OCI-LY7 (cell line): ENCODE data around the gene LTV1. TPM values are rescaled to one million over a fixed set of nuclear protein-coding genes. Genes with fewer than 3 reads are reported as not detected.

Source experiments
- BruUV-seq: library from RNA; stranded (reverse); fragments of 400-500 nt; replicated peaks from 2 replicates; lab custom pipeline; 2021; lab: Mats Ljungman, UMichigan
- CTCF ChIA-PET: fragments of 300-600 bp; sonication (Branson Sonifier 250); formaldehyde crosslinking; loops from one replicate; lab custom pipeline; 2022; ENCODE audit warnings: antibody characterized with exemption; ENCODE audit not compliant: unreplicated experiment; lab: Charles Lee
- POLR2A ChIA-PET: fragments of 300-600 bp; sonication (Branson Sonifier 250); formaldehyde crosslinking; loops from one replicate; lab custom pipeline; 2022; ENCODE audit warnings: antibody characterized with exemption; lab: Charles Lee
- DNase-seq: peaks from one replicate; pipeline ENCODE4 v3.0.0-alpha.2; 2015; ENCODE audit warnings: low spot score
- H2AFZ ChIP-seq: fragments of 200-600 bp; sonication (generic), shearing (Covaris generic); 2 replicates; pipeline ENCODE4 v1.6.1; 2014; ENCODE audit warnings: mild to moderate bottlenecking, antibody characterized with exemption, low read length, moderate library complexity
- H3K27ac ChIP-seq: fragments of 200-600 bp; sonication (generic); 2 replicates; pipeline ENCODE4 v1.5.1; 2014; ENCODE audit warnings: mixed run types, low read depth, mild to moderate bottlenecking, moderate library complexity, low read length, inconsistent platforms; ENCODE audit not compliant: poor library complexity, severe bottlenecking
- H3K36me3 ChIP-seq: fragments of 200-600 bp; sonication (generic); 2 replicates; pipeline ENCODE4 v1.6.1; 2014; ENCODE audit warnings: mild to moderate bottlenecking, antibody characterized with exemption, low read length, moderate library complexity, mixed read lengths; ENCODE audit not compliant: insufficient read depth
- H3K4me1 ChIP-seq: fragments of 200-600 bp; sonication (generic); 2 replicates; pipeline ENCODE4 v1.5.1; 2014; ENCODE audit warnings: mild to moderate bottlenecking, low read length; ENCODE audit not compliant: insufficient read depth, poor library complexity, severe bottlenecking
- H3K4me2 ChIP-seq: fragments of 200-600 bp; sonication (generic); 2 replicates; pipeline ENCODE4 v1.6.1; 2014; ENCODE audit warnings: mild to moderate bottlenecking, low read length
- H3K4me3 ChIP-seq: fragments of 200-600 bp; sonication (generic); 2 replicates; pipeline ENCODE4 v1.5.1; 2014; ENCODE audit warnings: mild to moderate bottlenecking, low read depth, low read length; ENCODE audit not compliant: poor library complexity, severe bottlenecking
- H3K79me2 ChIP-seq: fragments of 200-600 bp; sonication (generic); 2 replicates; pipeline ENCODE4 v1.6.1; 2016; ENCODE audit warnings: low read depth, mild to moderate bottlenecking, low read length, moderate library complexity, mixed read lengths; ENCODE audit not compliant: insufficient read depth
- H3K9me2 ChIP-seq: fragments of 200-600 bp; sonication (generic); 2 replicates; pipeline ENCODE4 v1.6.1; 2016; ENCODE audit warnings: mild to moderate bottlenecking, low read length, mixed read lengths; ENCODE audit not compliant: insufficient read depth
- H3K9me3 ChIP-seq: fragments of 200-600 bp; sonication (generic); 2 replicates; pipeline ENCODE4 v1.6.1; 2014; ENCODE audit warnings: mild to moderate bottlenecking, mixed run types, low read length, mixed read lengths
- H4K20me1 ChIP-seq: fragments of 200-600 bp; sonication (generic); 2 replicates; pipeline ENCODE4 v1.6.1; 2014; ENCODE audit warnings: mild to moderate bottlenecking, antibody characterized with exemption, low read length, moderate library complexity, mixed read lengths; ENCODE audit not compliant: insufficient read depth
- EZH2phosphoT487 ChIP-seq: fragments of 200-600 bp; sonication (generic); IDR thresholded peaks from 2 replicates; pipeline ENCODE4 v1.6.1; 2018; ENCODE audit warnings: low read depth, borderline replicate concordance, mild to moderate bottlenecking, mixed run types, antibody characterized with exemption, low read length, moderate library complexity, mixed read lengths
- intact Hi-C: fragments of 100-400 bp; cut with micrococcal nuclease; formaldehyde crosslinking; loops from one replicate; pipeline ENCODE4 v1.10.0; 2022; ENCODE audit not compliant: unreplicated experiment
- total RNA-seq, 2 experiments: library from RNA; depleted of rRNA in 1 of 2; stranded (reverse); fragments of >200 nt in 1 of 2; shearing (Covaris generic) in 1 of 2; gene quantifications; 2 replicates each; pipeline ENCODE4 v1.2.3, GENCODE V29; 2014 to 2022
- TF ChIP-seq, protein P1 (sequence below): fragments of 200-600 bp; sonication (generic); conservative IDR thresholded peaks from 2 replicates; pipeline ENCODE4 v1.5.1; 2014; ENCODE audit warnings: mild to moderate bottlenecking, antibody characterized with exemption, low read length, moderate library complexity, mixed read lengths

LTV1 gene
- total RNA-seq, 2 experiments from 2014 or later, result 25.6 to 37.3 TPM

DNA sequence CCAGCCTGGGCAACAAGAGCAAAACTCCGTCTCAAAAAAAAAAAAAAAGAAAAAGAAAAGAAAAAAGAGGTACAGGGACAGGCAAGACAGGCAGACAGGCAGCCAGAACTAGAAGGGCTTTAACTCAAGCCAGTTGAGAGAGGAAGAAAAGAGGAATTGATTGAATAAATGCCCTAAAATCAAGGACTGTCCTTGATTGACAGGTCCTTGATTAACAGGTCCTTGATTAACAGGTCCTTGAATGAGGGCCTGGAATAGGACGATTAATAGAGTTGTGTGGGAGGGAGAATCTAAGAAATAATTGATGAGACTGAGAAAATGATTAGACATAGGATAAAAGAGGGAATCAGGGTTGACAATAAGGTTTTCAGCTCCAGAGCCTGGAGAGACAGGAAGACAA lies 57.2 kb downstream of the LTV1 start:
- Histone ChIP-seq H3K4me2 (no peak overlapping the region), H3K36me3 (no peaks in the 10 kb centered on the region), H4K20me1 (no peaks in the 10 kb centered on the region), H3K9me3 (no peaks in the 10 kb centered on the region), H3K9me2 (no peaks in the 10 kb centered on the region), H3K79me2 (no peaks in the 10 kb centered on the region), H3K27ac (no peak overlapping the region), H2AFZ (no peak overlapping the region), H3K4me3 (no peak overlapping the region), H3K4me1 (no peaks in the 10 kb centered on the region)
- TF ChIP-seq, protein P1, sequence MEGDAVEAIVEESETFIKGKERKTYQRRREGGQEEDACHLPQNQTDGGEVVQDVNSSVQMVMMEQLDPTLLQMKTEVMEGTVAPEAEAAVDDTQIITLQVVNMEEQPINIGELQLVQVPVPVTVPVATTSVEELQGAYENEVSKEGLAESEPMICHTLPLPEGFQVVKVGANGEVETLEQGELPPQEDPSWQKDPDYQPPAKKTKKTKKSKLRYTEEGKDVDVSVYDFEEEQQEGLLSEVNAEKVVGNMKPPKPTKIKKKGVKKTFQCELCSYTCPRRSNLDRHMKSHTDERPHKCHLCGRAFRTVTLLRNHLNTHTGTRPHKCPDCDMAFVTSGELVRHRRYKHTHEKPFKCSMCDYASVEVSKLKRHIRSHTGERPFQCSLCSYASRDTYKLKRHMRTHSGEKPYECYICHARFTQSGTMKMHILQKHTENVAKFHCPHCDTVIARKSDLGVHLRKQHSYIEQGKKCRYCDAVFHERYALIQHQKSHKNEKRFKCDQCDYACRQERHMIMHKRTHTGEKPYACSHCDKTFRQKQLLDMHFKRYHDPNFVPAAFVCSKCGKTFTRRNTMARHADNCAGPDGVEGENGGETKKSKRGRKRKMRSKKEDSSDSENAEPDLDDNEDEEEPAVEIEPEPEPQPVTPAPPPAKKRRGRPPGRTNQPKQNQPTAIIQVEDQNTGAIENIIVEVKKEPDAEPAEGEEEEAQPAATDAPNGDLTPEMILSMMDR, result no peak
- TF ChIP-seq EZH2phosphoT487, result no peak
- CTCF ChIA-PET, result no interaction called here
- POLR2A ChIA-PET, result no interaction called here
- no TSS peak for BruUV-seq
- no peak for DNase-seq
- intact Hi-C loops, result no loop called here

DNA sequence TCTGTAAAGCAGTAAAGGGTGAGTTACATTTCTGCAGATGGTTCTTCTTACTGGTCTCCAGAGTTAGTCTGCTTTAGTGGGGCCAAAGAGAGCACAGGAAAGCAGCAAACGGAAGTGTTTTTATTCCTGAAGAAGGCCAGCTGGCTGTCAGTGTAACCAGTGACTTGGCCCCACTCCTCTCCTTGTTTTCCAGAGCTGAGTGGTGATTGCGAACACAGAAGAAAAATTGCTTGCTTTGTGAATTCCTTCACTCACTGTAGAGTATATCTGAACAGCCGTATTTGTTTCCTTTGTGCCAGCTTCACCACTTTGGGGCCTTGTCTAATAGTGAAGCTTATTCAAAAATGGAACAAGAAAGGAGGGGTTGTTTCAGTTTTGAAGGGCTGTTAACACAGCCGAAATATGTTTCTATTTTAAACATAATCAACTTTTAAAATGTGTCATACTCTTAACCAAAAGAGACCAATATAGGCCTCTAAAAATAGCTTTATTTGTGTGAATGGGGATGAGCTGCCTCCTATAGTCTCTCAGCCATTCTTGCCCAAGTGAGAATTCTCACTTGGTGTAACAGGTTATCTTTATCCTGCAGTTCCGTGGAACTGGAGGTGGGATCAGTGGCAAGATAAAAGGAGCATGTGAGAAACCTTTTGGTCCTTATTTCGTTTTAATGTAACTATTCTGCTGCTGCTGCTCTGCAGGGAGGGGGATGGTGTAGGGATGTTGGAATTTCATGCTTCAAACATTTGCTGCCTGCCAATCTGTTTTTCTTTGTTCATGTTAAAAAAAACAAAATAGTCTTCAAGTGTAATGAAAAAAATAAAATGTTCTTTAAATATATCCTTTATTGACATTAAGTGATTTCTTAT lies 59.0 kb downstream of the LTV1 start:
- TF ChIP-seq, protein P1, result no peak
- TF ChIP-seq EZH2phosphoT487, result no peak
- no peak overlapping the region for H3K4me3 ChIP-seq
- ChIA-PET CTCF (no interaction called here), POLR2A (no interaction called here)
- H3K9me3 ChIP-seq, result no peaks in the 10 kb centered on the region
- H2AFZ ChIP-seq, result no peak overlapping the region
- no peaks in the 10 kb centered on the region for H3K9me2 ChIP-seq
- no peaks in the 10 kb centered on the region for H4K20me1 ChIP-seq
- H3K4me1 ChIP-seq, result no peaks in the 10 kb centered on the region
- no peaks in the 10 kb centered on the region for H3K36me3 ChIP-seq
- no peaks in the 10 kb centered on the region for H3K79me2 ChIP-seq
- intact Hi-C loops, result no loop called here
- H3K27ac ChIP-seq, result no peak overlapping the region
- no peak for DNase-seq
- BruUV-seq, result no TSS peak
- H3K4me2 ChIP-seq, result no peak overlapping the region

DNA sequence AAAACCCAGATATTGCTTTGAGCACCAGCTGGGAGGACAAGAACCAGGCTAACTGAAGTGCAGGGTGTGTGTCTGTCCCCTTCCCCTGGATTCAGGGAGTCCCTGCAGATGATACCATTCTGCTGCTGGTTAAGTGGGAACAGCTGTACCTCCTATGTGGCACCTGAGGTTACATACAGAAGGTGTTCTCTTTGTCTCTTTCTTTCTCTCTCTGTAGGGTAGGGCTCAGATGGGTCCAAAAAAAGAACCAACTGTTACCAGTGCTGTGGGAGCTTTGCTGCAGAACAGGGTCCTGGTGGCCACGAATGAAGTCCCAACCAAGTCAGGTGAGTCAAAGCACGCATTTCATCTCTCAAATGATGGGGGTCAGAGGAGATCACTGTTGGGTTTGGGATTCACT lies 59.7 kb downstream of the LTV1 start:
- Histone ChIP-seq H2AFZ (no peak overlapping the region), H3K4me1 (no peaks in the 10 kb centered on the region), H3K4me2 (no peak overlapping the region), H3K27ac (no peak overlapping the region), H3K79me2 (no peaks in the 10 kb centered on the region), H3K36me3 (no peaks in the 10 kb centered on the region), H3K9me3 (no peaks in the 10 kb centered on the region), H4K20me1 (no peaks in the 10 kb centered on the region), H3K9me2 (no peaks in the 10 kb centered on the region), H3K4me3 (no peak overlapping the region)
- no TSS peak for BruUV-seq
- ChIA-PET CTCF (no interaction called here), POLR2A (interaction anchor here (0.6 kb wide), 1 partner anchor 1368 kb away, joined by 4 read pairs; no protein-coding TSS in a partner anchor)
- TF ChIP-seq EZH2phosphoT487, result no peak
- TF ChIP-seq, protein P1, result no peak
- no peak for DNase-seq
- intact Hi-C loops, result no loop called here
